A549 treated with AZD9567 at 1 μM for 4 hours (cell line): Measurements from ENCODE around the gene RFNG. TPM values are rescaled to one million over a fixed set of nuclear protein-coding genes. Genes with fewer than 3 reads are reported as not detected.

ENCODE experiments used
- total RNA-seq: library from RNA; stranded (reverse); fragments of 200-300 nt; extraction: Qiagen RNA extraction; gene quantifications from 5 replicates; pipeline ENCODE4 v1.2.3, GENCODE V29; 2022; ENCODE audit not compliant: insufficient read depth

The RFNG gene
- 20.8 to 24.8 TPM (median 24.4 TPM) in 5 replicates for total RNA-seq

GRCh38 chr17:82051776-82052637, at the start of gene RFNG, which contains the start of gene GPS1:
Gene RFNG, minus strand, starts transcription at chr17:82051811. Its CDS starts 45 bp downstream, at chr17:82051766.
Gene GPS1, plus strand, starts transcription at chr17:82051898. Its CDS starts 34 bp downstream, at chr17:82051932.

GRCh38 chr17:82098169-82098938, 46.7 kb upstream of the RFNG start, which contains the start of gene FASN:
Gene FASN, minus strand, starts transcription at chr17:82098236. Its CDS starts 1,791 bp downstream, at chr17:82096445.

GRCh38 chr17:82065638-82066303, 14.2 kb upstream of the RFNG start, which contains the start of gene DUS1L:
Gene DUS1L, minus strand, starts transcription at chr17:82065804. Its CDS starts 745 bp downstream, at chr17:82065059.

GRCh38 chr17:82037092-82037888, 14.3 kb downstream of the RFNG start, which contains the start of gene DCXR:
Gene DCXR, minus strand, starts transcription at chr17:82037697. Its CDS starts 15 bp downstream, at chr17:82037682.

GRCh38 chr17:82031303-82031884, 20.2 kb downstream of the RFNG start, which contains the start of gene RAC3:
Gene RAC3, plus strand, starts transcription at chr17:82031678. Its CDS starts 84 bp downstream, at chr17:82031762.

GRCh38 chr17:82022981-82023446, 28.6 kb downstream of the RFNG start, which contains the start of gene LRRC45:
Gene LRRC45, plus strand, starts transcription at chr17:82023305. Its CDS starts 339 bp downstream, at chr17:82023644.

GRCh38 chr17:82022310-82022980, 29.2 kb downstream of the RFNG start, which contains the start of gene CENPX:
Gene CENPX, minus strand, starts transcription at chr17:82022878. Its CDS starts 17 bp downstream, at chr17:82022861.

Other genes starting within 250 kb of the RFNG start
- gene GCGR, start 247.7 kb downstream of the RFNG start, total RNA-seq = 0.23 to 0.34 TPM (median 0.27 TPM) in 4 of 5 replicates, not detected in the other
- 94.0 to 106 TPM (median 105 TPM) in 5 replicates for gene MCRIP1, start 218.5 kb downstream of the RFNG start, total RNA-seq
- gene PPP1R27, start 216.8 kb downstream of the RFNG start, total RNA-seq = 0.26 to 0.38 TPM (median 0.29 TPM) in 3 of 5 replicates, not detected in the others
- gene P4HB, start 191.3 kb downstream of the RFNG start, total RNA-seq = 687 to 859 TPM (median 711 TPM) in 5 replicates
- 554 to 671 TPM (median 613 TPM) in 5 replicates for gene ARHGDIA, start 180.5 kb downstream of the RFNG start, total RNA-seq
- 198 to 235 TPM (median 220 TPM) in 5 replicates for gene ALYREF, start 160.2 kb downstream of the RFNG start, total RNA-seq
- 168 to 303 TPM (median 290 TPM) in 5 replicates for gene ANAPC11, start 160.1 kb downstream of the RFNG start, total RNA-seq
- gene NPB, start 149.6 kb downstream of the RFNG start, total RNA-seq = 0.28 to 0.60 TPM (median 0.49 TPM) in 4 of 5 replicates, not detected in the other
- 17.3 to 20.1 TPM (median 19.1 TPM) in 5 replicates for gene PCYT2, start 140.4 kb downstream of the RFNG start, total RNA-seq
- gene SIRT7, start 133.6 kb downstream of the RFNG start, total RNA-seq = 30.1 to 52.5 TPM (median 49.2 TPM) in 5 replicates
- 22.5 to 38.3 TPM (median 33.1 TPM) in 5 replicates for gene MAFG, start 124.1 kb downstream of the RFNG start, total RNA-seq
- gene PYCR1, start 114.5 kb downstream of the RFNG start, total RNA-seq = 80.7 to 124 TPM (median 87.4 TPM) in 5 replicates
- not detected in 5 replicates for gene MYADML2, start 104.6 kb downstream of the RFNG start, total RNA-seq
- gene NOTUM, start 90.6 kb downstream of the RFNG start, total RNA-seq = 0.23 to 0.62 TPM (median 0.33 TPM) in 4 of 5 replicates, not detected in the other
- gene ASPSCR1, start 74.2 kb downstream of the RFNG start, total RNA-seq = 20.2 to 29.6 TPM (median 27.4 TPM) in 5 replicates
- gene CENPX, start 28.9 kb downstream of the RFNG start, total RNA-seq = 163 to 207 TPM (median 195 TPM) in 5 replicates
- 7.8 to 17.0 TPM (median 14.7 TPM) in 5 replicates for gene LRRC45, start 28.5 kb downstream of the RFNG start, total RNA-seq
- 19.0 to 41.3 TPM (median 38.5 TPM) in 5 replicates for gene RAC3, start 20.1 kb downstream of the RFNG start, total RNA-seq
- gene DCXR, start 14.1 kb downstream of the RFNG start, total RNA-seq = 76.5 to 117 TPM (median 111 TPM) in 5 replicates
- 120 to 154 TPM (median 137 TPM) in 5 replicates for gene GPS1, start 87 bp upstream of the RFNG start, total RNA-seq
- 74.1 to 147 TPM (median 143 TPM) in 5 replicates for gene DUS1L, start 14.0 kb upstream of the RFNG start, total RNA-seq
- 91.1 to 158 TPM (median 149 TPM) in 5 replicates for gene FASN, start 46.4 kb upstream of the RFNG start, total RNA-seq
- gene CCDC57, start 161.0 kb upstream of the RFNG start, total RNA-seq = 8.8 to 30.2 TPM (median 26.3 TPM) in 5 replicates
- gene SLC16A3, start 177.2 kb upstream of the RFNG start, total RNA-seq = 104 to 159 TPM (median 147 TPM) in 5 replicates
- gene CSNK1D, start 221.9 kb upstream of the RFNG start, total RNA-seq = 169 to 215 TPM (median 206 TPM) in 5 replicates